Measurements from ENCODE around the gene PLXNA4.

GRCh38 chr7:132532281-132532680 lies 44.0 kb downstream of the PLXNA4 start:
- TF ChIP-seq EZH2 (IDR thresholded peaks at IDR 0.05; ENCODE audit: insufficient read depth, poor library complexity, severe bottlenecking), result no peak
- TF ChIP-seq EZH2phosphoT487 (IDR thresholded peaks at IDR 0.05; ENCODE audit: insufficient read depth, low read depth), result no peak

All from GM23248 (cell line).